Lung (tissue), 12 donors: Measurements from ENCODE around the gene VPS13C. TPM values are rescaled to one million over a fixed set of nuclear protein-coding genes. Genes with fewer than 3 reads are reported as not detected.

Source experiments
- ATAC-seq: fragments of 200-7000 bp; cut with Tn5 transposase; one replicate; pipeline ENCODE4 v1.9.1; 2020; ENCODE audit warnings: moderate number of reproducible peaks; ENCODE audit not compliant: insufficient read depth, low FRiP score
- DNase-seq, 3 donors: peaks; one replicate each; pipeline ENCODE4 v3.0.0-alpha.2; 2013 to 2017
- H3K27ac ChIP-seq, 2 donors: one replicate each; pipeline ENCODE4 v1.5.1; 2013; ENCODE audit warnings: mild to moderate bottlenecking in 2 of 2, moderate library complexity in 2 of 2, control low read depth in 1 of 2, inconsistent platforms in 1 of 2, low read depth in 1 of 2, low read length in 1 of 2
- H3K27me3 ChIP-seq, 3 donors: one replicate each; pipeline ENCODE4 v1.5.1; 2013; ENCODE audit warnings: low read length in 2 of 3; ENCODE audit not compliant: control insufficient read depth in 3 of 3, insufficient read depth in 3 of 3
- H3K36me3 ChIP-seq, 4 donors: one replicate each; pipeline ENCODE4 v1.5.1; 2013; ENCODE audit warnings: low read length in 4 of 4, mild to moderate bottlenecking in 1 of 4, moderate library complexity in 1 of 4; ENCODE audit not compliant: control insufficient read depth in 4 of 4, insufficient read depth in 4 of 4
- H3K4me1 ChIP-seq, 5 donors: one replicate each; pipeline ENCODE4 v1.5.1; 2013; ENCODE audit warnings: low read length in 5 of 5, mild to moderate bottlenecking in 2 of 5, moderate library complexity in 1 of 5; ENCODE audit not compliant: control insufficient read depth in 5 of 5, insufficient read depth in 5 of 5
- H3K4me3 ChIP-seq: one replicate; pipeline ENCODE4 v1.5.1; 2013; ENCODE audit warnings: mild to moderate bottlenecking, control low read depth, moderate library complexity
- H3K9ac ChIP-seq, 2 donors: one replicate each; pipeline ENCODE4 v1.5.1; 2013; ENCODE audit warnings: low read length in 2 of 2, control low read depth in 1 of 2; ENCODE audit not compliant: insufficient read depth in 1 of 2
- H3K9me3 ChIP-seq, 4 donors: one replicate each; pipeline ENCODE4 v1.5.1; 2013; ENCODE audit warnings: low read length in 3 of 4, mild to moderate bottlenecking in 1 of 4, moderate library complexity in 1 of 4; ENCODE audit not compliant: control insufficient read depth in 4 of 4, insufficient read depth in 3 of 4
- CTCF ChIP-seq: IDR thresholded peaks from 2 replicates; pipeline ENCODE4 v1.5.1; 2012; ENCODE audit warnings: mild to moderate bottlenecking; ENCODE audit errors: control extremely low read depth, extremely low read depth
- WGBS, 2 donors: extraction: QIAGEN DNeasy Blood & Tissue Kit; methylation state at CpG; one replicate each; pipeline ENCODE4 v1.1.7; 2013; 5-methylcytosine and 5-hydroxymethylcytosine counted together
- polyA plus RNA-seq, 2 donors: library from polyadenylated mRNA; stranded (reverse); fragments of 200-250 nt; gene quantifications; one replicate each; pipeline ENCODE4 v1.2.1, GENCODE V29; 2013
- total RNA-seq, 2 donors: library from RNA; depleted of rRNA in 1 of 2; stranded (reverse); fragments of >200 nt in 1 of 2; gene quantifications; one replicate each; pipeline ENCODE4 v1.2.1, GENCODE V29; 2014 to 2021
- donor health status: control.
- donor health status: control.
- donor health status: Bipolar disorder and iron deficiency.
- donor health status: healthy.
- donor health status: DM: yes; HTN: yes; CAD: no.

The VPS13C gene
- total and polyA plus RNA-seq, 4 donors, result 16.8 to 196 (median 53.3) TPM

GRCh38 chr15:62104401-62104800 is 44.2 kb upstream of the VPS13C start:
- no peak overlapping the region for H3K9ac ChIP-seq
- no peak for TF ChIP-seq CTCF
- 79 to 86% methylated on average over 3 of the region's 3 CpGs for WGBS, 2 donors
- no peaks in the 10 kb centered on the region for H3K27me3 ChIP-seq
- no peak overlapping the region for H3K4me3 ChIP-seq
- H3K36me3 ChIP-seq, result no peaks in the 10 kb centered on the region
- DNase-seq, result no peak
- H3K4me1 ChIP-seq, result no peaks in the 10 kb centered on the region
- ATAC-seq, result no peak
- H3K9me3 ChIP-seq, result peaks cover 0 to 4% (median 0%) of the 10 kb centered on the region in 4 donors
- H3K27ac ChIP-seq, result no peak overlapping the region

GRCh38 chr15:62103431-62103830 is 43.2 kb upstream of the VPS13C start:
- 96% methylated on average over 7 of the region's 7 CpGs for WGBS, 2 donors
- no peaks in the 10 kb centered on the region for H3K4me1 ChIP-seq
- no peaks in the 10 kb centered on the region for H3K36me3 ChIP-seq
- no peaks in the 10 kb centered on the region for H3K27me3 ChIP-seq
- no peak for ATAC-seq
- H3K9ac ChIP-seq, result no peak overlapping the region
- no peak for TF ChIP-seq CTCF
- DNase-seq, result no peak
- no peak overlapping the region for H3K27ac ChIP-seq
- no peak overlapping the region for H3K4me3 ChIP-seq
- H3K9me3 ChIP-seq, result peaks cover 0 to 4% (median 0%) of the 10 kb centered on the region in 4 donors

- no peak overlapping the region for H3K27ac ChIP-seq
- H3K4me1 ChIP-seq, result no peaks in the 10 kb centered on the region
- no peaks in the 10 kb centered on the region for H3K9me3 ChIP-seq
- ATAC-seq, result no peak
- no peak for DNase-seq
- no peak overlapping the region for H3K4me3 ChIP-seq
- TF ChIP-seq CTCF, result no peak
- H3K9ac ChIP-seq, result no peak overlapping the region
- no peaks in the 10 kb centered on the region for H3K27me3 ChIP-seq
- H3K36me3 ChIP-seq, result no peaks in the 10 kb centered on the region
- WGBS, 2 donors, result 56 to 57% methylated on average over 7 of the region's 7 CpGs
Measured at GRCh38 chr15:62099094-62099601, 38.9 kb upstream of the VPS13C start.

- H3K27me3 ChIP-seq, result no peaks in the 10 kb centered on the region
- no peak overlapping the region for H3K4me3 ChIP-seq
- ATAC-seq (no peak), DNase-seq (no peak)
- 79 to 83% methylated on average over 7 of the region's 7 CpGs for WGBS, 2 donors
- no peaks in the 10 kb centered on the region for H3K36me3 ChIP-seq
- no peaks in the 10 kb centered on the region for H3K4me1 ChIP-seq
- H3K27ac ChIP-seq, result no peak overlapping the region
- TF ChIP-seq CTCF, result no peak
- no peak overlapping the region for H3K9ac ChIP-seq
- no peaks in the 10 kb centered on the region for H3K9me3 ChIP-seq
Measured at GRCh38 chr15:62094388-62094787, 34.1 kb upstream of the VPS13C start.
